NB4 (cell line): Measurements from ENCODE around the gene PKD2.
A peak's percentile ranks its signal among the peaks of the same experiment; 100 is the strongest.

Source experiments
- DNase-seq: peaks from one replicate; pipeline ENCODE4 v3.0.0; 2010; ENCODE audit warnings: low read depth
- H3K4me3 ChIP-seq: one replicate; pipeline ENCODE4 v1.5.1; 2011; ENCODE audit warnings: mild to moderate bottlenecking, low read depth, low read length, moderate library complexity
- CTCF ChIP-seq: IDR thresholded peaks from one replicate; pipeline ENCODE4 v1.5.1; 2012; ENCODE audit warnings: low read depth, low read length
- MYC ChIP-seq: IDR thresholded peaks from 2 replicates; pipeline ENCODE4 v1.6.1; 2011; ENCODE audit warnings: low read depth, low read length
- POLR2A ChIP-seq: IDR thresholded peaks from 2 replicates; pipeline ENCODE4 v1.6.1; 2011; ENCODE audit warnings: mild to moderate bottlenecking; ENCODE audit not compliant: insufficient read length; ENCODE audit errors: extremely low read depth
- TF ChIP-seq, protein P1 (sequence below): IDR thresholded peaks from 2 replicates; pipeline ENCODE4 v1.6.1; 2011; ENCODE audit warnings: low read depth, low read length

PKD2 gene

DNA sequence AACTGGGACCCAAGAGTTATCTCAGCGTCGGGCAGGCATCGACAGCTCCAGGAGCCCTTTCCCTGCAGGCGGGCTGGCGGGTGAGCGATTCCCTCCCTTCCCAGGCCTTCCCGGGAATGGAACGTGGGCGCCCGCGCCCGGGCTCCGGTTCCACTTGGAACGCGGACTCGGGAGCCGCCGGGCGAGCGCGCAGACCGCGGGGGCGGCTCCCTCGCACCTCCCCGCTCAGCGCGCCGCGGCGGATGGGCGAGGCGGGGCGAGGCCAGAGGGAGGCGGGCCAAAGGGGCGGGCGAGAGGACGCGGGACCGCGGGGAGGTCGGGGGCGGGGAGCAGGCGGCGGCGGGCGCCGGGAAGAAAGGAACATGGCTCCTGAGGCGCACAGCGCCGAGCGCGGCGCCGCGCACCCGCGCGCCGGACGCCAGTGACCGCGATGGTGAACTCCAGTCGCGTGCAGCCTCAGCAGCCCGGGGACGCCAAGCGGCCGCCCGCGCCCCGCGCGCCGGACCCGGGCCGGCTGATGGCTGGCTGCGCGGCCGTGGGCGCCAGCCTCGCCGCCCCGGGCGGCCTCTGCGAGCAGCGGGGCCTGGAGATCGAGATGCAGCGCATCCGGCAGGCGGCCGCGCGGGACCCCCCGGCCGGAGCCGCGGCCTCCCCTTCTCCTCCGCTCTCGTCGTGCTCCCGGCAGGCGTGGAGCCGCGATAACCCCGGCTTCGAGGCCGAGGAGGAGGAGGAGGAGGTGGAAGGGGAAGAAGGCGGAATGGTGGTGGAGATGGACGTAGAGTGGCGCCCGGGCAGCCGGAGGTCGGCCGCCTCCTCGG is at the start of gene PKD2:
PKD2 (plus strand) TSS at position 332 of the 818 bp plus-strand sequence; CDS start at position 431, 99 bp downstream.
- H3K4me3 ChIP-seq, result peak within 1 kb of the TSS; percentile 82
- TF ChIP-seq POLR2A (peak; percentile 72), CTCF (no peak), MYC (no peak)
- peak; percentile 80 for DNase-seq

- no peak overlapping the region for H3K4me3 ChIP-seq
- DNase-seq, result no peak
- TF ChIP-seq MYC (no peak), POLR2A (no peak), CTCF (no peak)
- TF ChIP-seq, protein P1, sequence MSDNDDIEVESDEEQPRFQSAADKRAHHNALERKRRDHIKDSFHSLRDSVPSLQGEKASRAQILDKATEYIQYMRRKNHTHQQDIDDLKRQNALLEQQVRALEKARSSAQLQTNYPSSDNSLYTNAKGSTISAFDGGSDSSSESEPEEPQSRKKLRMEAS, result no peak
Observed at GRCh38 chr4:87961993-87962392, 45.4 kb upstream of the PKD2 start.

GRCh38 chr4:87962398-87963146 is 44.9 kb upstream of the PKD2 start:
- no peak for DNase-seq
- H3K4me3 ChIP-seq, result no peak overlapping the region
- TF ChIP-seq POLR2A (no peak), CTCF (no peak), MYC (no peak)
- TF ChIP-seq, protein P1, result no peak

DNA sequence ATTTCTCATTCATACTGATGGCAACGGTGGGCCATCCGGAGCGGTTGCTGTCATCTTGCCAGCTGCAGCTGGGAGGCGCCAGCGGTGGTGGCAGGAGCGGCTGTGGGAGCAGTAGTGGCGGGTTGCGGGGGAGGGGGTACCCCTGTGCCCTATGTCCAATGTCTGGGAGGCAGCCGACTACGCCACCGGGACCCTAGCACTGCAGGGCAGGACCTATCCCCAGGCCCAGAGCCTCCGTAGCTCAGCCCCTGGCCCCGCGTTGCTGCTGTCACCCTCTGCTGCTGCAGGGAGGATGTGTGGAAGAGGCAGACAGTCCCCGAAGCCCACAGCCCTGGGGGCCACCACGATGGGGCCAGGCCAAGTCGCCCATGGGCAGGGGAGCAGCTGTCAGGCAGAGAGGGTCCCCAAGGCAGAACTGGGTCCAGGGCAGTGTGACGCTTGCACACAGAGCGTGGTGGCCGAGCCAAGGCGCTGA is 41.9 kb upstream of the PKD2 start:
- no peak overlapping the region for H3K4me3 ChIP-seq
- no peak for DNase-seq
- TF ChIP-seq POLR2A (no peak), CTCF (no peak), MYC (no peak)
- TF ChIP-seq, protein P1, result no peak

DNA sequence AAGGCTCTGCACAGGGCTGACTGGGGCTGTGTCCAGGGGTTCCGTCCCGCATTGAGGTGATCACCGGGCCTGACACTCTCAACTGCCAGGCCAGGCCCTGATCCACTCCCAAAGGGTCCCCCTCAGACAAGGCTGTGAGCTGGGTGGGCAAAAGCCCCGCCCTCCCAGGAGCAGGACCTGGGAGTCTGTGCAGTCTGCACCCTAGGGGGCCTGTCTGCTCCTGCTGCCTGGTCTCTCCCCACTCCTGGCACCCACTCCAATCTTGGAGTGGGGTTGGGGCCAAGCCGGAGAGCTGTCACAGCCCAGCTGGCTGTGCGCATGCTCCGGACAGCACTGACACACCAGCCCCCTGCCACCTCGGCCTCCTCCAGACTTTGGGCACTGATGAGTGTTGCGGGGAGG is 41.3 kb upstream of the PKD2 start:
- H3K4me3 ChIP-seq, result no peak overlapping the region
- TF ChIP-seq POLR2A, result no peak
- TF ChIP-seq MYC, result no peak
- no peak for TF ChIP-seq CTCF
- TF ChIP-seq, protein P1, result no peak
- DNase-seq, result no peak
